Neural progenitor cell (in vitro differentiated cells): ENCODE data around the gene POLR1H. TPM values are rescaled to one million over a fixed set of nuclear protein-coding genes. Genes with fewer than 3 reads are reported as not detected.

ENCODE experiments used
- DNase-seq: peaks from one replicate; pipeline ENCODE4 v3.0.0-alpha.2; 2016; ENCODE audit warnings: low spot score
- H2AFZ ChIP-seq: fragments of 200-600 bp; sonication (generic); replicated peaks from 2 replicates; pipeline ENCODE4 v1.6.1; 2016; ENCODE audit warnings: antibody characterized with exemption
- H3F3A ChIP-seq: fragments of 200-600 bp; sonication (generic); 2 replicates; pipeline ENCODE4 v1.6.1; 2016; ENCODE audit warnings: antibody characterized with exemption, low read depth
- H3K27ac ChIP-seq: fragments of 200-600 bp; sonication (generic); 2 replicates; pipeline ENCODE4 v1.5.1; 2016; ENCODE audit warnings: mild to moderate bottlenecking
- H3K27me3 ChIP-seq: fragments of 200-600 bp; sonication (generic); 2 replicates; pipeline ENCODE4 v1.6.1; 2016; ENCODE audit warnings: mild to moderate bottlenecking, moderate library complexity
- H3K36me3 ChIP-seq: fragments of 200-600 bp; sonication (generic); 2 replicates; pipeline ENCODE4 v1.5.1; 2016
- H3K4me1 ChIP-seq: fragments of 200-600 bp; sonication (generic); 2 replicates; pipeline ENCODE4 v1.6.1; 2016; ENCODE audit warnings: mixed run types
- H3K4me2 ChIP-seq: fragments of 200-600 bp; sonication (generic); 2 replicates; pipeline ENCODE4 v1.6.1; 2016
- H3K4me3 ChIP-seq: fragments of 200-600 bp; sonication (generic); 2 replicates; pipeline ENCODE4 v1.5.1; 2016
- H3K79me2 ChIP-seq: fragments of 200-600 bp; sonication (generic); 2 replicates; pipeline ENCODE4 v1.6.1; 2016; ENCODE audit warnings: low read depth
- H3K9ac ChIP-seq: fragments of 200-600 bp; sonication (generic); 2 replicates; pipeline ENCODE4 v1.6.1; 2016
- H3K9me3 ChIP-seq: fragments of 200-600 bp; sonication (generic); 2 replicates; pipeline ENCODE4 v1.5.1; 2016; ENCODE audit warnings: low read depth
- H4K20me1 ChIP-seq: fragments of 200-600 bp; sonication (generic); 2 replicates; pipeline ENCODE4 v1.6.1; 2016; ENCODE audit warnings: low read depth
- H3K27ac Mint-ChIP-seq: 3 replicates; pipeline ENCODE4 v1.8.0; 2021; ENCODE audit warnings: mixed read lengths
- H3K27me3 Mint-ChIP-seq: 2 replicates; pipeline ENCODE4 v1.8.0; 2022; ENCODE audit warnings: low read depth, mild to moderate bottlenecking, inconsistent platforms, moderate library complexity, mixed read lengths; ENCODE audit not compliant: insufficient read depth
- H3K36me3 Mint-ChIP-seq: 3 replicates; pipeline ENCODE4 v1.8.0; 2021; ENCODE audit warnings: mixed read lengths
- H3K4me1 Mint-ChIP-seq: 3 replicates; pipeline ENCODE4 v1.8.0; 2021; ENCODE audit warnings: mixed read lengths
- H3K4me3 Mint-ChIP-seq: 3 replicates; pipeline ENCODE4 v1.8.0; 2021; ENCODE audit warnings: mild to moderate bottlenecking, moderate library complexity, mixed read lengths
- H3K9me3 Mint-ChIP-seq: 3 replicates; pipeline ENCODE4 v1.8.0; 2020; ENCODE audit warnings: mixed read lengths
- EZH2 ChIP-seq: fragments of 200-600 bp; sonication (generic); IDR thresholded peaks from 2 replicates; pipeline ENCODE4 v1.6.1; 2017; ENCODE audit warnings: antibody characterized with exemption, mild to moderate bottlenecking, moderate library complexity
- EZH2phosphoT487 ChIP-seq: fragments of 200-600 bp; sonication (generic); IDR thresholded peaks from 2 replicates; pipeline ENCODE4 v1.6.1; 2017; ENCODE audit warnings: antibody characterized with exemption
- small RNA-seq: library from RNA; depleted of rRNA; stranded (forward); fragments of <200 nt; gene quantifications from one replicate; pipeline ENCODE3, GENCODE V24; 2015
- total RNA-seq: library from RNA; depleted of rRNA; stranded (reverse); fragments of >200 nt; gene quantifications from 2 replicates; pipeline ENCODE4 v1.2.3, GENCODE V29; 2015; ENCODE audit warnings: low replicate concordance
- TF ChIP-seq, protein P1 (sequence below): fragments of 200-600 bp; sonication (generic); IDR thresholded peaks from 2 replicates; pipeline ENCODE4 v1.5.1; 2017; ENCODE audit warnings: antibody characterized with exemption, mild to moderate bottlenecking

Gene POLR1H
- total RNA-seq, 1 donor from 2014 or later, result 25.0 TPM

DNA sequence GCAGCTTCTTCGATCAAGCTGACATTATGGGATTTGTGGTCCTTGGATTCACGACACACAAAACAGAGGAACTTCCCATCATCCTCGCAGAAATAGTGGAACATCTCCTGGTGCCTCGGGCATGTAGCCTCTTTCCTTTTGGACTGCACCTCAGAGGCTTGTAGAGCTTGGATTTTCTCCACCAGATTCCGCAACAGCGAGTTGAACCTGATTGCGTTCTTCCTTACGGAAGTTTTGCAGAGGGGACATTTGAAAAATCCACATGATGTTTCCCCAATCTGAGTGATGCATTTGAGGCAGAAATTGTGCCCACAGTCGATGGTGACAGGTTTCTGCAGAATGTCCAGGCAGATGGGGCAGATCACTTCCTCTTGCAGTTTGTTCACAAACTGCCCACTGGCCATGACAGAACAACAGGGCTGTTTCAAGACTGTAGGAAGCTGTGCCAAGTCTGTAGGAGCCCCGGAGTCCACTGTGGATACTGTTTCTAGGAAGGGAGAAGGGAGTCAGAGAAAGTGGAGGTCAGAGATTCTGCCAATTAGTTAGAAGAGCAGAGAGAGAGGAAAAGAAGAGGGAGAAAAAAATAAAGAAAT lies 51.4 kb downstream of the POLR1H start:
- no peak overlapping the region for H3K4me3 Mint-ChIP-seq
- H3F3A ChIP-seq, result no peaks in the 10 kb centered on the region
- H3K36me3 Mint-ChIP-seq, result no peaks in the 10 kb centered on the region
- no peaks in the 10 kb centered on the region for H3K9me3 Mint-ChIP-seq
- no peaks in the 10 kb centered on the region for H3K79me2 ChIP-seq
- no peak overlapping the region for H2AFZ ChIP-seq
- no peaks in the 10 kb centered on the region for H3K36me3 ChIP-seq
- no peak overlapping the region for H3K27ac ChIP-seq
- H3K9ac ChIP-seq, result no peak overlapping the region
- H3K4me1 ChIP-seq, result no peaks in the 10 kb centered on the region
- no peak for DNase-seq
- H3K4me1 Mint-ChIP-seq, result no peaks in the 10 kb centered on the region
- TF ChIP-seq EZH2 (no peak), EZH2phosphoT487 (no peak)
- TF ChIP-seq, protein P1, sequence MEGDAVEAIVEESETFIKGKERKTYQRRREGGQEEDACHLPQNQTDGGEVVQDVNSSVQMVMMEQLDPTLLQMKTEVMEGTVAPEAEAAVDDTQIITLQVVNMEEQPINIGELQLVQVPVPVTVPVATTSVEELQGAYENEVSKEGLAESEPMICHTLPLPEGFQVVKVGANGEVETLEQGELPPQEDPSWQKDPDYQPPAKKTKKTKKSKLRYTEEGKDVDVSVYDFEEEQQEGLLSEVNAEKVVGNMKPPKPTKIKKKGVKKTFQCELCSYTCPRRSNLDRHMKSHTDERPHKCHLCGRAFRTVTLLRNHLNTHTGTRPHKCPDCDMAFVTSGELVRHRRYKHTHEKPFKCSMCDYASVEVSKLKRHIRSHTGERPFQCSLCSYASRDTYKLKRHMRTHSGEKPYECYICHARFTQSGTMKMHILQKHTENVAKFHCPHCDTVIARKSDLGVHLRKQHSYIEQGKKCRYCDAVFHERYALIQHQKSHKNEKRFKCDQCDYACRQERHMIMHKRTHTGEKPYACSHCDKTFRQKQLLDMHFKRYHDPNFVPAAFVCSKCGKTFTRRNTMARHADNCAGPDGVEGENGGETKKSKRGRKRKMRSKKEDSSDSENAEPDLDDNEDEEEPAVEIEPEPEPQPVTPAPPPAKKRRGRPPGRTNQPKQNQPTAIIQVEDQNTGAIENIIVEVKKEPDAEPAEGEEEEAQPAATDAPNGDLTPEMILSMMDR, result no peak
- H3K9me3 ChIP-seq, result no peaks in the 10 kb centered on the region
- peaks cover 96% of the 10 kb centered on the region for H3K27me3 ChIP-seq
- no peak overlapping the region for H3K27ac Mint-ChIP-seq
- H3K4me3 ChIP-seq, result no peak overlapping the region
- H3K4me2 ChIP-seq, result no peak overlapping the region
- no peaks in the 10 kb centered on the region for H4K20me1 ChIP-seq
- peaks cover 21% of the 10 kb centered on the region for H3K27me3 Mint-ChIP-seq

DNA sequence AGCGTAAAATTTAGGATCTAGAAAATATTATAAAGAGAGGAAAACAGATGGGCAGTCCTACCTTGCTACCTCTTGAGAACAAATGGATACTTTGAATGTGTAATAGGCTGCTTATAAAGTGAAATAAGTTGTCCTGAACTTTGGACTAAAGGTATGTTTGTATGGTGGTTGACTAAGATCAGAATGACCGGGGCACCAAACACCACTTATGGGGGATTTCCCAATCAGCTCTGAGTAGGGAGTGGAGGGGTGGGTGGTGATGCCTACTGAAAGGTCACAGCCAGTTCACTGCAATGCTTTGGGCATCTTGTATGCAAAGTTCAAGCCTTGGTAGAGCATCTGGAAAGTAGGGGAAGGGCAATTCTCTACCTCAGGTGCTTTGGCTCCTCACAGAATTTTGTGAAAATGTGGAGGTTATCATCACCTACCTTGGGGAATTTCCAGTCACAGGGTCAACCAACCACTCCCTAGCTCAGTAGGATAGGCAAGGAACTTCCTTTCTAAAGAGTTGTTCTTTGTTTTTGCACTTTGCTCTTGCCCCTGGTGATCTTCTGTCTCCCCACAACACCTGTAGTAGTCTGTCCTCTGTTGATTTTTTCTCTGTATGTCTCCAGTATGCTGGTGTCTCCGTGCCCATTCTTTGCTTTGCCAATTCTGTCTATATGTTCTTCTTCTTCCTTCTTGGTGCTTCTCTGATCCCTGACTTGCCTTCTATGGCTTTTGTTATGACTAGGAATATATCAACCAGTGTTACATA lies 52.1 kb downstream of the POLR1H start, which contains the start of gene TRIM31:
TSS of gene TRIM31 (minus strand) at position 88 of the 757 bp plus-strand sequence. CDS start 285 bp downstream, outside the sequence.
- TF ChIP-seq, protein P1, result no peak
- TF ChIP-seq EZH2 (no peak), EZH2phosphoT487 (no peak)
- no peaks in the 10 kb centered on the region for H3K36me3 ChIP-seq
- no peak within 1 kb of the TSS for H2AFZ ChIP-seq
- H3K4me2 ChIP-seq, result no peak within 1 kb of the TSS
- DNase-seq, result no peak
- H3F3A ChIP-seq, result no peaks in the 10 kb centered on the region
- no peaks in the 10 kb centered on the region for H3K79me2 ChIP-seq
- Mint-ChIP-seq H3K4me1 (no peaks in the 10 kb centered on the region), H3K9me3 (no peaks in the 10 kb centered on the region), H3K36me3 (no peaks in the 10 kb centered on the region), H3K4me3 (no peak within 1 kb of the TSS), H3K27me3 (peaks cover 19% of the 10 kb centered on the region), H3K27ac (no peak within 1 kb of the TSS)
- H3K9ac ChIP-seq, result no peak within 1 kb of the TSS
- no peaks in the 10 kb centered on the region for H4K20me1 ChIP-seq
- no peaks in the 10 kb centered on the region for H3K9me3 ChIP-seq
- H3K27me3 ChIP-seq, result peaks cover 89% of the 10 kb centered on the region
- H3K27ac ChIP-seq, result no peak within 1 kb of the TSS
- no peak within 1 kb of the TSS for H3K4me3 ChIP-seq
- H3K4me1 ChIP-seq, result no peaks in the 10 kb centered on the region

DNA sequence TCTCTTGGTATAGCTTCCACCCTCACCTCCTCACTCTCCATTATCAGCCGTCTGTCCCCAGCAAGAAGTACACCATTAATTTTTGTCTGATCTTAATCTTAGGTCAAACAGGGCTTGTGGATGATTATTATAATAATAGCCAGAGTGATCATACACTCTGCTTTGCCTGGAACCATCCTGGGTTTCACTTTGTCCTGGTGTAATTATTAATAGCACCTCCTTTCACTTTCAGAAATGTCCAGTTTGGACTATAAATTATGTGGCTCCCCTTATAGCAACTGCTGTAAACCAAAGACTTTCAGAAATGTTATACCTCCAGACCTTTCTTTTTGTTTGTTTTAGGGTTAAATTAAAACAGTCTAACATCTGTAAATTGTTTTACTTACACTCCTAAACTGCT lies 52.8 kb downstream of the POLR1H start:
- Histone ChIP-seq H3K9ac (no peak overlapping the region), H3F3A (no peaks in the 10 kb centered on the region), H3K36me3 (no peaks in the 10 kb centered on the region), H3K4me2 (no peak overlapping the region), H4K20me1 (no peaks in the 10 kb centered on the region), H2AFZ (no peak overlapping the region), H3K27me3 (peaks cover 83% of the 10 kb centered on the region), H3K79me2 (no peaks in the 10 kb centered on the region), H3K4me1 (no peaks in the 10 kb centered on the region), H3K9me3 (no peaks in the 10 kb centered on the region), H3K27ac (no peak overlapping the region), H3K4me3 (no peak overlapping the region)
- Mint-ChIP-seq H3K27me3 (peaks cover 21% of the 10 kb centered on the region), H3K36me3 (no peaks in the 10 kb centered on the region), H3K9me3 (no peaks in the 10 kb centered on the region), H3K4me3 (no peak overlapping the region), H3K4me1 (no peaks in the 10 kb centered on the region), H3K27ac (no peak overlapping the region)
- no peak for DNase-seq
- TF ChIP-seq EZH2phosphoT487 (no peak), EZH2 (no peak)
- TF ChIP-seq, protein P1, result no peak

Small RNA genes within 50 kb of the gene (small RNA-seq; reads per million reads assigned to genes)
- gene RF02218 (not detected), gene RF02219 (not detected), gene RF02220 (not detected)

Other genes with a start within 250 kb of the POLR1H start
- not detected in 2 replicates for gene HLA-G, start 233.4 kb upstream of the POLR1H start, total RNA-seq
- 107 and 278 TPM in 2 replicates for gene HLA-A, start 118.7 kb upstream of the POLR1H start, total RNA-seq
- 22.7 and 28.4 TPM in 2 replicates for gene PPP1R11, start 5.9 kb downstream of the POLR1H start, total RNA-seq
- gene RNF39, start 14.5 kb downstream of the POLR1H start, total RNA-seq, result not detected in 2 replicates
- gene TRIM31, start 51.8 kb downstream of the POLR1H start, total RNA-seq, result not detected in 2 replicates
- not detected in 2 replicates for gene TRIM40, start 74.9 kb downstream of the POLR1H start, total RNA-seq
- not detected in 2 replicates for gene TRIM10, start 99.9 kb downstream of the POLR1H start, total RNA-seq
- not detected in 2 replicates for gene TRIM15, start 102.3 kb downstream of the POLR1H start, total RNA-seq
- gene TRIM26, start 152.1 kb downstream of the POLR1H start, total RNA-seq, result 8.3 and 20.0 TPM in 2 replicates